GM18508 (cell line): ENCODE measurements around the gene PSMG3.
"Not testable (repeated sequence)": the region's sequence is repeated elsewhere in the genome, so short reads cannot be mapped to it uniquely, and the experiment has no call there.

Experiments
- ATAC-seq: cut with Tn5 transposase; IDR thresholded peaks from one replicate; pipeline ENCODE4 v1.9.1; 2021; ENCODE audit warnings: moderate number of reproducible peaks; ENCODE audit not compliant: insufficient read depth, unreplicated experiment

Gene PSMG3

DNA sequence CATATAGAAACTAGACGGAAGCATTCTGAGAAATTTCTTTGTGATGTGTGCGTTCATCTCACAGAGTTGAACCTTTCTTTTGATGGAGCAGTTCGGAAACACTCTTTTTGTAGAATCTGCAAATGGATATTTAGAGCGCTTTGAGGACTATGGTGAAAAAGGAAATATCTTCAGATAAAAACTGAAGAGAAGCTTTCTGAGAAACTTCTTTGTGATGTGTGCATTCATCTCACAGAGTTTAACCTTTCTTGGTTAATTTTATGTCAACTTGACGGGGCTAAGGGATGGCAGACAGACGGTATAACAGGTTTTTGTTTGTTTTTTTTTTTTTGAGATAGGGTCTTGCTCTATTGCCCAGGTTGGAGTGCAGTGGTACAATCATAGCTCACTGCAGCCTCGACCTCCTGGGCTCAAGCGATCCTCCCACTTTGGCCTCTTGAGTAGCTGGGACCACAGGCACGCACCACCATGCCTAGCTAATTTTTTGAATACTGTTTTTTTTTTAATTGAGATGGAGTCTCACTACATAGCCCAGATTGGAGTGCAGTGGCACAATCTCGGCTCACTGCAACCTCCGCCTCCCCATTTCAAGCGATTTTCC, 50.4 kb downstream of the PSMG3 start:
- not testable (repeated sequence) for ATAC-seq
